Measurements from ENCODE around the gene IRF6. TPM values are rescaled to one million over a fixed set of nuclear protein-coding genes. Genes with fewer than 3 reads are reported as not detected.

IRF6 gene
- polyA plus RNA-seq, 1 of the 3 experiments (the other 2 are of a cell fraction) = 0.94 TPM

DNA sequence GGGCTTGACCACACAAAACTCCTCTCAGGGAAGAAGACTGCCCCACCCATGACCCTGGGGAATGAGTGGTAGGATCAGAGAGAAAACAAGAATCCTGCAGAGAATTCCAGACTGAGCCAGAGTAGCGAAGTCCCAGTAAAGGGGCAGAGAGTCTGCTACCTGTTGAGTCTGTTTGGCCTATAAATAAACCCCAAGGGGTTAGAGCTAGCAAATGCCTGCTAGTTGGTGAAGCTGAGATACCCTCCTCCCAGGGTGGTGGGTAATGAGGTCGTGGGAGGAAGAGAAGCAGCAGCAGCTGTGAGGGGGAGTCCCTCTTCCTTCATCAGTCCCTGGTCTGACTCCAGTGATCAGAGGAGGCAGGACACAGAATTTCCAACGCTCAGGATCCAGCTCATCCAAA is 47.5 kb downstream of the IRF6 start:
- POLR2A ChIA-PET = no interaction called here

DNA sequence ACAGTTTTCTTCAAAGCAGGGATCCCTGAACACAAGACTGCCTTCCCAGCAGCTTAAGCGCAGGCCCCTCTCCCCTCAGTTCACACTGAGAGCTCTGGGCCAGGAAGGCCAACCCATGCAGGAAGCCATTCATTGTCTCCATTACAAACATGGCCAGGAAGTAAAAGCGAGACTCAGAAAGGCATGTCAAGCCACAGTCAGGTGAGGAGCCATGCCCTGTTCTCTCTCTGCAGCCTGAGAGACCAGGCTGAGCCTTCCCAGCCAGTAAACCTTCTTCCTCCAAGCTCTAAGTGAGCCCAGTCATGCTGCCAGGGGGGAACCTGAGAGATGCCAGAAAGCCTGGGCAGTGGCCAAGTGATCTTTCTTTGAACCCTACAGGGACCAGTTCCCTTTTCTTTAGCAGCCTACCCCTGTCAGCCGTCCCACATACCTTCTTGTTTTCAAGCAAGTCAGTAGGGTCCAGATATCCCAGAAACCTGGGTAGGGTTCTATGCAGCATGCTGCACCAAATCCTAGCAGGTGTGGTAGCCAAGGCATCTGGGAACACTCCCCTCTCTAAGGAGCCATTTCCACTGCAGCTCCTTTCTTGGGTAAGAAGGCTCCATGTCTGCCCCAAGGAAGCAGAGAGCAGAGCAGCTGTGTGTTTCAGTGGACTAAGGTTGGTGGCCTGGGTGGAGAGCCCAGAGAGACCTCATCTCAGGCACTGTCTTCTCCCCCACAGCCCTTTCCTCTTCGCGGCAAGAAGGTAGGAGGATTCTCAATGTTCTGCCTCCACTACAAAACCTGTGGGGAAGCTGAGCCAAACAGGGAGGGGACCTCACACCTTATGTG is 49.1 kb downstream of the IRF6 start:
- Histone ChIP-seq H3K79me2 (ENCODE audit: insufficient read depth) (no peaks in the 10 kb centered on the region), H3K4me3 (ENCODE audit: low read depth in 2 of 2, low read length in 1 of 2) (no peak overlapping the region), H3F3A (replicated peaks; ENCODE audit: insufficient read depth) (no peaks in the 10 kb centered on the region), H2AFZ (ENCODE audit: low read depth) (no peak overlapping the region), H3K36me3 (replicated peaks in 1 of 2; ENCODE audit: control insufficient read depth in 1 of 2, insufficient read depth in 2 of 2, low read length in 1 of 2) (no peaks in the 10 kb centered on the region), H3K9ac (no peak overlapping the region), H3K9me3 (no peaks in the 10 kb centered on the region), H3K27ac (ENCODE audit: low read depth in 2 of 2, low read length in 1 of 2) (no peak overlapping the region), H3K4me2 (no peak overlapping the region), H3K9me2 (no peaks in the 10 kb centered on the region), H4K20me1 (ENCODE audit: insufficient read depth) (no peaks in the 10 kb centered on the region), H3K4me1 (ENCODE audit: control insufficient read depth in 1 of 2, insufficient read depth in 2 of 2, low read depth in 1 of 2, low read length in 1 of 2) (0 out of 4 replicates have a peak, but pooled peaks cover 0 to 7% of the 10 kb centered on the region in 2 experiments), H3K27me3 (ENCODE audit: insufficient read depth) (no peaks in the 10 kb centered on the region)
- POLR2A ChIA-PET = no interaction called here
- TF ChIP-seq RXRA (IDR thresholded peaks at IDR 0.05; ENCODE audit: borderline replicate concordance, low read depth) (no peak), TAF1 (IDR thresholded peaks at IDR 0.05; ENCODE audit: borderline replicate concordance, low read depth, low read length) (no peak), POLR2AphosphoS5 (IDR thresholded peaks at IDR 0.05; ENCODE audit: low read depth, low read length) (no peak)
- no peak for DNase-seq
- CTCF ChIA-PET = interaction anchor here (0.6 kb wide), 1 partner anchor 1967 kb away, joined by 4 read pairs; no protein-coding TSS in a partner anchor
- WGBS (ENCODE audit: low lambda C conversion rate) = 82% methylated on average over 5 of the region's 5 CpGs

More for the DNA sequence above, 47.5 kb downstream of the IRF6 start:
- WGBS (ENCODE audit: low lambda C conversion rate) = 44% methylated on average over 3 of the region's 3 CpGs
- Histone ChIP-seq H3K36me3 (replicated peaks in 1 of 2; ENCODE audit: control insufficient read depth in 1 of 2, insufficient read depth in 2 of 2, low read length in 1 of 2) (no peaks in the 10 kb centered on the region), H2AFZ (ENCODE audit: low read depth) (no peak overlapping the region), H3K9ac (no peak overlapping the region), H3K9me2 (no peaks in the 10 kb centered on the region), H3F3A (replicated peaks; ENCODE audit: insufficient read depth) (no peaks in the 10 kb centered on the region), H3K4me2 (no peak overlapping the region), H3K79me2 (ENCODE audit: insufficient read depth) (no peaks in the 10 kb centered on the region), H3K4me1 (ENCODE audit: control insufficient read depth in 1 of 2, insufficient read depth in 2 of 2, low read depth in 1 of 2, low read length in 1 of 2) (0 out of 4 replicates have a peak, but pooled peaks cover 0 to 7% of the 10 kb centered on the region in 2 experiments), H3K27ac (ENCODE audit: low read depth in 2 of 2, low read length in 1 of 2) (no peak overlapping the region), H4K20me1 (ENCODE audit: insufficient read depth) (no peaks in the 10 kb centered on the region), H3K27me3 (ENCODE audit: insufficient read depth) (no peaks in the 10 kb centered on the region), H3K4me3 (ENCODE audit: low read depth in 2 of 2, low read length in 1 of 2) (no peak overlapping the region), H3K9me3 (no peaks in the 10 kb centered on the region)
- CTCF ChIA-PET = interaction anchor here (1.0 kb wide), 1 partner anchor 65 kb away, joined by 3 read pairs; no protein-coding TSS in a partner anchor
- TF ChIP-seq FOSL2 (IDR thresholded peaks at IDR 0.05; ENCODE audit: borderline replicate concordance, low read depth) (no peak), NFIC (IDR thresholded peaks at IDR 0.05; ENCODE audit: borderline replicate concordance) (no peak), RCOR1 (IDR thresholded peaks at IDR 0.05; ENCODE audit: low read length) (no peak), NRF1 (IDR thresholded peaks at IDR 0.05; ENCODE audit: low read depth, low read length) (no peak), EP300 (IDR thresholded peaks at IDR 0.05; ENCODE audit: borderline replicate concordance in 1 of 2, low read depth in 1 of 2, low read length in 1 of 2) (no peak), RAD21 (IDR thresholded peaks at IDR 0.05; ENCODE audit: low read length) (no peak), CHD2 (IDR thresholded peaks at IDR 0.05; ENCODE audit: low read length, partially characterized antibody) (no peak), RXRA (IDR thresholded peaks at IDR 0.05; ENCODE audit: borderline replicate concordance, low read depth) (no peak)
- TF ChIP-seq, protein P1, sequence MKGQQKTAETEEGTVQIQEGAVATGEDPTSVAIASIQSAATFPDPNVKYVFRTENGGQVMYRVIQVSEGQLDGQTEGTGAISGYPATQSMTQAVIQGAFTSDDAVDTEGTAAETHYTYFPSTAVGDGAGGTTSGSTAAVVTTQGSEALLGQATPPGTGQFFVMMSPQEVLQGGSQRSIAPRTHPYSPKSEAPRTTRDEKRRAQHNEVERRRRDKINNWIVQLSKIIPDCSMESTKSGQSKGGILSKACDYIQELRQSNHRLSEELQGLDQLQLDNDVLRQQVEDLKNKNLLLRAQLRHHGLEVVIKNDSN (IDR thresholded peaks at IDR 0.05; ENCODE audit: borderline replicate concordance, low read depth) = no peak
- DNase-seq = no peak
